HG03196 (cell line): Measurements from ENCODE around the gene MTFR1L.

ENCODE experiments used
- ATAC-seq: cut with Tn5 transposase; IDR thresholded peaks from one replicate; pipeline ENCODE4 v1.9.1; 2021; ENCODE audit not compliant: unreplicated experiment

The MTFR1L gene

GRCh38 chr1:25790472-25790871, 29.3 kb upstream of the MTFR1L start:
- no peak for ATAC-seq

- ATAC-seq = no peak
These were observed 27.6 kb upstream of the MTFR1L start for GRCh38 chr1:25792115-25792514.

GRCh38 chr1:25793585-25794170, 26.1 kb upstream of the MTFR1L start:
- ATAC-seq = no peak

DNA sequence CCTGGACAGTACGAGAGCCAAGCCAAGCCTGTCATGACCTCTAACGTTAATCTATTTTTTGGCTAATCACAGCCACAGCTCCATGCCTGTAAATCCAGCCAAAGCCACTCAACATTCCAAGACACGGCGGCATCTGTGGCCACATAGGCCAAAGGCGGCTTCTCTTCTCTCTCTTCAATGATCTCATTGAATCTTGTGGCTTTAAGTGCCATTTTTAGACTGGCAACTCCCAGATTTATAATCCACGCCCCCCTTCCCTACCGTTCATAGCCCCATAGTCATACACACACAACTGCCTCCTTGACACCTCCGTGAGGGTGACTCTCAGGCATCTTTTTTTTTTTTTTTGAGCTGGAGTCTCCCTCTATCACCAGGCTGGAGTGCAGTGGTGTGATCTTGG, 25.4 kb upstream of the MTFR1L start:
- ATAC-seq = no peak

- no peak for ATAC-seq
These were observed 24.5 kb upstream of the MTFR1L start for GRCh38 chr1:25795211-25795610.

- no peak for ATAC-seq
These were observed 23.6 kb upstream of the MTFR1L start for GRCh38 chr1:25795946-25796810.

DNA sequence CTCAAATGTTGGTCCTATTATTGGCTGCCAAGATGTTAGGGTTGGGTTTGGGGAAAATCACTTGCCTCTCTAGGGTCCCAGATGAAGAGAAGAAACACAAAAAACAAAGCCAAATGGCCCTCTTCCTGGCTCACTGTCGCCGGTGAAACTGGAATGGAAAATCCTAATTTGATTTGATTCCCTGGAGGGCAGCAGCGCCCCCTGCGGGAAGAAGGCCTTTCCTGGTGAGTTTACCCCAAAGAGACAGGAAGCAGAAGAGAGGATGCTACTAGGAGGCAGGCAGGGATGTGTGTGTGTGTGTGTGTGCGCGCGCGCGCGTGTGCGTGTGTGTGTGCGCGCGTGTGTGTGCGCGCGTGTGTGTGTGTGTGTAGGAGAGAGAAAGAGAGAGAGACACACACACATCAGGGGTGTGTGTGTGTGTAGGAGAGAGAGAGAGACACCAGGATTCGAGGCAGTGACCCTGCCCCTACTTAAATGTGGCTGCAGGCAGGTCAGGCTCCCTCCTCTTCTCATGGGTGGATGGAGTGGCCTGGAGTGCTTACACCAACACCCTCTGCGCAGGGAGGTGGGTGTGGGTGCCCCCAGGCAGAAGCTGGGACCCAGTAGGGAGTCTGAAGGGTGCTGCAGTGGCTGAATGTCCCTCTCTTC, 22.8 kb upstream of the MTFR1L start:
- ATAC-seq = no peak

DNA sequence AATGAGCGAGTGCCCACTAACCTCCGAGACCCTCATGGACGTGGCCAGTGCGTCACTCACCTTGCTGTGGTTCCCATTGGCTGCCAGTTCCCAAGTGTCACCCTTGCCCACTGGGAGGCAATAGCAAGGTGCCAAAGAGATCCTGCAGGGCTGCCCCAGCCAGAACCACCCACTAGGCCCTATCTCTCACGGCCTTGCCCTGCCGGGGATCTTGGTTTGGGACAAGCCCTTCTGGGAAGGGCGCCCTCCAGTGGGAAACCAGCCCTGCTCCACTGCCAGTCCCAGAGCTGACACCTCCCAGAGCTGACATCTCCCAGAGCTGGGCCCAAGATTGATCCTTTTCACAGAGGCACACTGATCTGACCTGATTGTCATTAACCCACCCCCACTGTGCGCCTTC, 21.8 kb upstream of the MTFR1L start:
- no peak for ATAC-seq

- ATAC-seq = no peak
These were observed 20.9 kb upstream of the MTFR1L start for GRCh38 chr1:25798666-25799351.

DNA sequence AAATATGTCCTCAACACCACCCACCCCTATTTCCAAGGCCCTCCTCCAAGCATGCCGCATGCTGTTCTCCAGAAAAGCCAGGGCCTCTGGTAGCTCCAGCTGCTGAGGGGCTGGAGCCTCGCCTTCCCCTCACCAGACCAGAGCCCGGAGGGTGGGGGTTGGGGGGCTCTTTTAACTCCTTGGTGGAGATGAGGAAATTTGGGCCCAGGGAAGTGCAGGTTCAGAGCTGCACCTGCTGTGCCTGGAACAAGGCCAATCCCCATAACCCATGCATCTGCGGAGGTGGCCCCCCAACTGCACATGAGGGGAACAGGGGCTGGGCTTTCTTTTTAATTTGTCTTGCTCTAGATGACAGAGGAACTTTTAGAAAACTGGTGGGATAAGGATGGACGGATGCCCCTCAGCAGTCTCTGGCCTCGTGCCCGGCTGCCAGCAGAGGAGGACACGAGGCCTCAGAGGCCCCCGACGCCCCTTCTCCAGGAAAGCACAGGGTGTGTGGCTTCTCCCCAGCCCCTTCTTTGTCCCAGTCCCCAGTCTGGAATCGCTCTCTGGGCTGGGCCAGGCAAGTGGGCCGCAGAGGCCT, 20.3 kb upstream of the MTFR1L start:
- no peak for ATAC-seq

- no peak for ATAC-seq
These were observed 19.6 kb upstream of the MTFR1L start, which contains the start of gene SELENON for GRCh38 chr1:25799935-25800702. SELENON (plus strand) TSS chr1:25800193; CDS start chr1:25800231, 38 bp downstream.

DNA sequence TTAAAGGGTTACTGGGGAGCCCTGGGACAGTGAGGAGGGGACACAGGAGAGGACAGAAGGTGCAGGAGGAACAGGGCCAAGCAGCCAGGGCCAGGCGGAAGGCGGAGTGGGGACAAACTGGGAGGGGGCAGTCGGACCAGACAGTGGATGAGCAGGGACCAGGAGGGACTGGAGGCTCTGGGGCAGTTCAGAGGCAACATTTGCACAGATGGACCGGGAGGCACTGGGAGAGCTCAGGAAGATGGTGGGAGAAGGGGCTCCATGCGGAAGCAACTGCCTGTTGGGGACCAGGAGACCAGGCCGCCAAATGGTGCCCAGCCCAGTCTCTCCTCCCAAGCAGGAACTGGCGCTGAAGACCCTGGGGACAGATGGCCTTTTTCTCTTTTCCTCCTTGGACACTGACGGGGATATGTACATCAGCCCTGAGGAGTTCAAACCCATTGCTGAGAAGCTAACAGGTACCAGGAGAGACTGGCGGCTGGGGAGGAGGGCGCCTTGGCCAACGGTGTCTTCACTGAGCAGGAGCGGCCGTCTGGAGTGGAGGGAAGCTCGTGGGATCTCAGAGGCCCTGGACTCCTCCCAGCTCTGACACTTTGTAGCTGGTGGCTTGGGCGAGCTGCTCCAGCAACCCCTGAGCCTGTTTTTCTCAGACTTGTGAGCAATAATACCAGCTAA, 18.9 kb upstream of the MTFR1L start:
- ATAC-seq = no peak

GRCh38 chr1:25802915-25803314, 16.8 kb upstream of the MTFR1L start:
- no peak for ATAC-seq

GRCh38 chr1:25803368-25803767, 16.4 kb upstream of the MTFR1L start:
- no peak for ATAC-seq

DNA sequence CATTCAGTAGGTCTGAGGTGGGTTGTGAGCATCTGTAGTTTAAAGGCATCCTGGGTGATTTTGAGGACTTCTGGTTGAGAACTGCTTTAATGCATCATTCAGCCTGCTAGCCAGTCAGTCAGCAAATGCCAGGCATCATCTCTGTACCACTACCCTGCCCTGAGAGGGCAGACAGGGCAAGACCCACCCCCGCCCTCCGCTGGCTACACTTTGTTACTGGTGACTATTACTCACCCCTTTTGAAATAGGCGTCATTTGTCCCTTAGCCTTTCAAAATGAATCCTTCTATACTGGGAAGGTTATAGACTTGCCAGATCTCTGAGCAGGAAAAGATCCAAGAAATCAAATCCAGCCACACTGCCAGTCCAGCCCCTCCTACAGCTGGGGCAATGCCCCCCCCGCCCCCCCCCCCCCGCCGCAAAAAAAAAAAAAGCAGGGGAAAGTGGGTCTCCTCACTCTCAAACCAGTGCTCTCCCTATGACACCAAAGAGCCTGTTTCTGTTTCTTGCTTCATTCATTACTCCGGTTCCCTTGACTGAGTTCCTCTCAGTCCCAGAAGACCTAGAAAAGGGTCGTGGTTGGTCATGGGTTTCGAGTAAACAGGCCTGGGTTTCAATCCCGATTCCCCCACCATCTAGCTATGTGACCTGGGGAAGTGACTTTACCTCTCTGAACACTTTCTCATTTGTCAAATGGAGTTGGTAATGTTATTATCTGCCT, 15.3 kb upstream of the MTFR1L start:
- no peak for ATAC-seq

- ATAC-seq = no peak
These were observed 14.5 kb upstream of the MTFR1L start for GRCh38 chr1:25804964-25805862.

DNA sequence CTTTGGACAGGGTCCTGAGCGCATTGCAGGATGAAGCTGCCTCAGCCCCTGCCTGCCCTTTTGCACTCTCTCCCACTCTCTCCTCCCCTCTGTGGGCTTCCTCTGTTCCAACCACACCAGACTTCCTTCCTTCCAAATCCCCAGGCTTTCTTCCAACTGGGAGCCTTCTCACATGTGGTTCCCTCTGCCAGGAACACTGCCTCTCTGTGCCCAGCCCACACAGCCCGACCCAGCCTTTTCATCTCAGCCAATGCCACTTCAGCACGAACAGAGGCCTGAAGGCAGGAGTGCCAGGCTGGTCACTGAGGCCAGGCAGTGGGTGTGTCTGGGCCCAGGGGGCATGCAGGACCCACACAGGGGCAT, 13.9 kb upstream of the MTFR1L start:
- no peak for ATAC-seq

- ATAC-seq = no peak
These were observed 13.3 kb upstream of the MTFR1L start for GRCh38 chr1:25806418-25806817.
